ENCODE measurements around the gene HDAC1. TPM values are rescaled to one million over a fixed set of nuclear protein-coding genes. Genes with fewer than 3 reads are reported as not detected.

HDAC1 gene
- total and polyA plus RNA-seq, 2 of the 13 experiments (the other 11 are each of a cell fraction or from before 2014, with no cell fraction given), result 93.5 to 189 TPM

GRCh38 chr1:32351399-32352238 lies 59.7 kb downstream of the HDAC1 start (continued):
- 0 out of 2 replicates have a peak, but pooled peaks have one; percentile 60 for TF ChIP-seq GMEB2 (CRISPR knock-in tag; IDR thresholded peaks at IDR 0.05; ENCODE audit: low read depth)
- 0 out of 2 replicates have a peak, but pooled peaks have one; percentile 42 for TF ChIP-seq ZNF414 (CRISPR knock-in tag; IDR thresholded peaks at IDR 0.05)
- TF ChIP-seq FOXJ3 (CRISPR knock-in tag; IDR thresholded peaks at IDR 0.05; ENCODE audit: borderline replicate concordance), result no peak
- TF ChIP-seq HMGA1 (CRISPR knock-in tag; conservative IDR thresholded peaks at IDR 0.05), result no peak
- peak; percentile 51; the same call in 1 of the 2 replicates for TF ChIP-seq SALL1 (CRISPR knock-in tag; IDR thresholded peaks at IDR 0.05)
- peak; percentile 35; the same call in 1 of the 2 replicates for TF ChIP-seq ZNF256 (CRISPR knock-in tag; conservative IDR thresholded peaks at IDR 0.05)
- 0 out of 2 replicates have a peak, but pooled peaks have one; percentile 22 for TF ChIP-seq ZNF30 (CRISPR knock-in tag; IDR thresholded peaks at IDR 0.05)
- no peak for TF ChIP-seq NFATC3 (CRISPR knock-in tag; IDR thresholded peaks at IDR 0.05)
- TF ChIP-seq ZNF292 (CRISPR knock-in tag; IDR thresholded peaks at IDR 0.05; ENCODE audit: borderline replicate concordance, low read depth), result no peak
- no peak for TF ChIP-seq RCOR2 (CRISPR knock-in tag; IDR thresholded peaks at IDR 0.05)
- peak; percentile 48; the same call in 1 of the 2 replicates for TF ChIP-seq TAF1 (CRISPR knock-in tag; IDR thresholded peaks at IDR 0.05)
- TF ChIP-seq ZKSCAN5 (CRISPR knock-in tag; IDR thresholded peaks at IDR 0.05), result no peak
- TF ChIP-seq FOXA1 (IDR thresholded peaks at IDR 0.05), result no peak
- TF ChIP-seq FOXA1 (CRISPR knock-in tag; IDR thresholded peaks at IDR 0.05), result no peak
- TF ChIP-seq HNF1B (CRISPR knock-in tag; IDR thresholded peaks at IDR 0.05), result no peak
- TF ChIP-seq FOXO1 (CRISPR knock-in tag; IDR thresholded peaks at IDR 0.05), result no peak; the same call in 1 of the 2 replicates
- TF ChIP-seq ZNF44 (CRISPR knock-in tag; IDR thresholded peaks at IDR 0.05), result no peak
- no peak for TF ChIP-seq ZNF614 (CRISPR knock-in tag; IDR thresholded peaks at IDR 0.05; ENCODE audit: borderline replicate concordance)
- no peak for TF ChIP-seq PHB2 (IDR thresholded peaks at IDR 0.05; ENCODE audit: partially characterized antibody)
- TF ChIP-seq SAFB2 (CRISPR knock-in tag; IDR thresholded peaks at IDR 0.05; ENCODE audit: borderline replicate concordance, low read depth), result no peak; the same call in 1 of the 2 replicates
- no peak for TF ChIP-seq HIVEP1 (CRISPR knock-in tag; IDR thresholded peaks at IDR 0.05)
- no peak for TF ChIP-seq ZNF83 (CRISPR knock-in tag; IDR thresholded peaks at IDR 0.05; ENCODE audit: borderline replicate concordance)
- peak; percentile 63; the same call in 1 of the 2 replicates for TF ChIP-seq HES4 (CRISPR knock-in tag; IDR thresholded peaks at IDR 0.05; ENCODE audit: borderline replicate concordance)
- TF ChIP-seq SSRP1 (CRISPR knock-in tag; IDR thresholded peaks at IDR 0.05), result no peak
- peak; percentile 32 for TF ChIP-seq HNRNPLL (IDR thresholded peaks at IDR 0.05; ENCODE audit: low read depth, low read length, poor library complexity, severe bottlenecking)
- TF ChIP-seq ZNF512 (CRISPR knock-in tag; IDR thresholded peaks at IDR 0.05), result no peak

Measured in HepG2 (cell line).